Liver (tissue), 9 donors: ENCODE measurements around the gene NOTO. TPM values are rescaled to one million over a fixed set of nuclear protein-coding genes. Genes with fewer than 3 reads are reported as not detected.
"Not testable (repeated sequence)": the region's sequence is repeated elsewhere in the genome, so short reads cannot be mapped to it uniquely, and the experiment has no call there.

ENCODE experiments used
- DNase-seq: peaks from one replicate; pipeline ENCODE4 v3.0.0-alpha.2; 2017; ENCODE audit warnings: low spot score
- H3K27ac ChIP-seq, 2 donors: one replicate each; pipeline ENCODE4 v1.7.0; 2013; ENCODE audit warnings: inconsistent platforms in 2 of 2, low read length in 2 of 2, control low read depth in 1 of 2, low read depth in 1 of 2, mild to moderate bottlenecking in 1 of 2
- H3K27me3 ChIP-seq, 4 donors: one replicate each; pipeline versions ENCODE4 v1.6.1 to v1.7.0; 2013; ENCODE audit warnings: low read length in 3 of 4, inconsistent platforms in 1 of 4, mild to moderate bottlenecking in 1 of 4, moderate library complexity in 1 of 4; ENCODE audit not compliant: control insufficient read depth in 4 of 4, insufficient read depth in 4 of 4
- H3K36me3 ChIP-seq, 4 donors: one replicate each; pipeline versions ENCODE4 v1.6.1 to v1.7.0; 2013; ENCODE audit warnings: low read length in 3 of 4, mild to moderate bottlenecking in 3 of 4, low read depth in 1 of 4, moderate library complexity in 1 of 4; ENCODE audit not compliant: control insufficient read depth in 4 of 4, insufficient read depth in 3 of 4
- H3K4me1 ChIP-seq, 4 donors: one replicate each; pipeline versions ENCODE4 v1.6.1 to v1.7.0; 2013; ENCODE audit warnings: low read length in 3 of 4, mild to moderate bottlenecking in 3 of 4, moderate library complexity in 1 of 4; ENCODE audit not compliant: control insufficient read depth in 4 of 4, insufficient read depth in 4 of 4
- H3K4me3 ChIP-seq, 3 donors: one replicate each; pipeline versions ENCODE4 v1.6.1 to v1.7.0; 2013; ENCODE audit warnings: low read length in 3 of 3, control low read depth in 1 of 3, low read depth in 1 of 3, mild to moderate bottlenecking in 1 of 3
- H3K9ac ChIP-seq, 2 donors: one replicate each; pipeline ENCODE4 v1.7.0; 2013; ENCODE audit warnings: low read length in 2 of 2, mild to moderate bottlenecking in 2 of 2, moderate library complexity in 2 of 2, control low read depth in 1 of 2, low read depth in 1 of 2
- H3K9me3 ChIP-seq, 4 donors: one replicate each; pipeline versions ENCODE4 v1.6.1 to v1.7.0; 2013; ENCODE audit warnings: low read length in 3 of 4; ENCODE audit not compliant: control insufficient read depth in 4 of 4
- CTCF ChIP-seq: fragments of 150-350 bp; IDR thresholded peaks from 2 replicates; pipeline ENCODE4 v1.5.1; 2017; ENCODE audit warnings: improper control_type of control experiment, low read depth, low read length; ENCODE audit not compliant: missing input control
- EGR1 ChIP-seq, 2 donors: IDR thresholded peaks; 2 replicates each; pipeline ENCODE4 v1.6.1; 2016 to 2018; ENCODE audit warnings: antibody characterized with exemption in 2 of 2, low read depth in 2 of 2
- FOXA1 ChIP-seq: IDR thresholded peaks from 2 replicates; pipeline ENCODE4 v1.6.1; 2016; ENCODE audit warnings: antibody characterized with exemption
- FOXA2 ChIP-seq: IDR thresholded peaks from 2 replicates; pipeline ENCODE4 v1.6.1; 2016; ENCODE audit warnings: antibody characterized with exemption
- GABPA ChIP-seq, 2 donors: IDR thresholded peaks in 1 of 2; conservative IDR thresholded peaks in 1 of 2; 2 replicates each; pipeline ENCODE4 v1.6.1; 2016; ENCODE audit warnings: antibody characterized with exemption in 2 of 2, mild to moderate bottlenecking in 1 of 2, moderate library complexity in 1 of 2
- HNF4A ChIP-seq, 2 donors: conservative IDR thresholded peaks; 2 replicates each; pipeline ENCODE4 v1.6.1; 2016; ENCODE audit warnings: antibody characterized with exemption in 2 of 2, mild to moderate bottlenecking in 2 of 2
- HNF4G ChIP-seq: IDR thresholded peaks from 2 replicates; pipeline ENCODE4 v1.6.1; 2016; ENCODE audit warnings: antibody characterized with exemption
- JUND ChIP-seq, 2 donors: IDR thresholded peaks; 2 replicates each; pipeline ENCODE4 v1.6.1; 2016; ENCODE audit warnings: antibody characterized with exemption in 2 of 2
- MAX ChIP-seq: IDR thresholded peaks from 2 replicates; pipeline ENCODE4 v1.6.1; 2016; ENCODE audit warnings: antibody characterized with exemption
- NR2F2 ChIP-seq: IDR thresholded peaks from 2 replicates; pipeline ENCODE4 v1.6.1; 2016; ENCODE audit warnings: antibody characterized with exemption
- RAD21 ChIP-seq, 2 donors: IDR thresholded peaks; 2 replicates each; pipeline ENCODE4 v1.6.1; 2016; ENCODE audit warnings: antibody characterized with exemption in 2 of 2, mild to moderate bottlenecking in 2 of 2
- SP1 ChIP-seq: IDR thresholded peaks from 2 replicates; pipeline ENCODE4 v1.6.1; 2018; ENCODE audit warnings: antibody characterized with exemption, mild to moderate bottlenecking
- TAF1 ChIP-seq: conservative IDR thresholded peaks from 2 replicates; pipeline ENCODE4 v1.6.1; 2016; ENCODE audit warnings: antibody characterized with exemption, mild to moderate bottlenecking
- YY1 ChIP-seq: IDR thresholded peaks from 2 replicates; pipeline ENCODE4 v1.6.1; 2016; ENCODE audit warnings: antibody characterized with exemption, mild to moderate bottlenecking
- ZBTB33 ChIP-seq: IDR thresholded peaks from 2 replicates; pipeline ENCODE4 v1.6.1; 2016; ENCODE audit warnings: antibody characterized with exemption
- WGBS: extraction: QIAGEN DNeasy Blood & Tissue Kit; methylation state at CpG from one replicate; pipeline ENCODE4 v1.1.7; 2013; 5-methylcytosine and 5-hydroxymethylcytosine counted together
- polyA plus RNA-seq, 2 donors: library from polyadenylated mRNA; stranded (reverse) in 1 of 2; unstranded in 1 of 2; fragments of 200-250 nt in 1 of 2; fragments of >200 nt in 1 of 2; fragmentation: Nextera tagmentation in 1 of 2; extraction: Ambion mirVana in 1 of 2; gene quantifications; one replicate each; pipeline versions ENCODE4 v1.2.1 to v1.2.3, GENCODE V29; 2013 to 2015
- total RNA-seq, 2 donors: library from RNA; depleted of rRNA; stranded (reverse); fragments of >200 nt; gene quantifications; one replicate each; pipeline ENCODE4 v1.2.3, GENCODE V29; 2014
- TF ChIP-seq, protein P1 (sequence below): IDR thresholded peaks from 2 replicates; pipeline ENCODE4 v1.6.1; 2016; ENCODE audit warnings: antibody characterized with exemption
- TF ChIP-seq, protein P2 (sequence below): IDR thresholded peaks from 2 replicates; pipeline ENCODE4 v1.6.1; 2016; ENCODE audit warnings: antibody characterized with exemption, mild to moderate bottlenecking
- donor health status: healthy.
- donor health status: healthy.
- donor health status: healthy.
- donor health status: healthy.
- donor health status: healthy.

Gene NOTO
- total and polyA plus RNA-seq, 4 donors: not detected

- Histone ChIP-seq H3K36me3 (no peaks in the 10 kb centered on the region), H3K4me3 (no peak overlapping the region)
- DNase-seq: no peak
These were observed 4.8 kb upstream of the NOTO start for GRCh38 chr2:73197579-73197978.

DNA sequence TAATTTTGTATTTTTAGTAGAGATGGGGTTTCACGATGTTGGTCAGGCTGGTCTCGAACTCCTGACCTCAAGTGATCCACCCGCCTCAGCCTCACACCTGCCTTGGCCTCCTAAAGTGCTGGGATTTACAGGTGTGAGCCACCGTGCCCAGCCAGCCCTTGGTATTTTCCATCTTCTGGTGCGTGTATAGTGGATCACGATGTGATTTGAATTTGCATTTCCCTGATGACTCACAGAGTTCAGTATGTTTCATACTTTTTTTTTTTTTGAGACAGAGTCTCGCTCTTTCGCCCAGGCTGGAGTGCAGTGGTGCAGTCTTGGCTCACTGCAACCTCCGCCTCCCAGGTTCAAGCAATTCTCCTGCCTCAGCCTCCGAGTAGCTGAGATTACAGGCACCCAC, 2.1 kb upstream of the NOTO start:
- WGBS: 91% methylated on average over 10 of the region's 10 CpGs
- H3K9me3 ChIP-seq, H3K9ac ChIP-seq, H3K27ac ChIP-seq, DNase-seq, H3K27me3 ChIP-seq, H3K36me3 ChIP-seq, H3K4me3 ChIP-seq: not testable (repeated sequence)
- peaks cover 0 to 16% (median 7%) of the 10 kb centered on the region in 4 donors for H3K4me1 ChIP-seq

More at GRCh38 chr2:73197579-73197978, 4.8 kb upstream of the NOTO start:
- H3K27me3 ChIP-seq: peaks cover 0 to 7% (median 0%) of the 10 kb centered on the region in 4 donors
- no peak overlapping the region for H3K27ac ChIP-seq
- H3K4me1 ChIP-seq: peaks cover 0 to 8% (median 4%) of the 10 kb centered on the region in 4 donors
- no peaks in the 10 kb centered on the region for H3K9me3 ChIP-seq
- H3K9ac ChIP-seq: no peak overlapping the region
- TF ChIP-seq SP1 (no peak), YY1 (no peak), HNF4A (conservative IDR thresholded peaks at IDR 0.05) (no peak), GABPA (IDR thresholded peaks at IDR 0.05 in 1 of 2, conservative IDR thresholded peaks at IDR 0.05 in 1 of 2) (no peak), RAD21 (IDR thresholded peaks at IDR 0.05) (no peak), ZBTB33 (no peak), HNF4G (no peak), MAX (no peak), EGR1 (IDR thresholded peaks at IDR 0.05; ENCODE audit: low read depth in 2 of 2) (no peak), TAF1 (no peak), JUND (IDR thresholded peaks at IDR 0.05) (no peak), FOXA2 (no peak), FOXA1 (no peak), CTCF (no peak), NR2F2 (no peak)
- TF ChIP-seq, protein P1, sequence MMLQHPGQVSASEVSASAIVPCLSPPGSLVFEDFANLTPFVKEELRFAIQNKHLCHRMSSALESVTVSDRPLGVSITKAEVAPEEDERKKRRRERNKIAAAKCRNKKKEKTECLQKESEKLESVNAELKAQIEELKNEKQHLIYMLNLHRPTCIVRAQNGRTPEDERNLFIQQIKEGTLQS: no peak
- TF ChIP-seq, protein P2, sequence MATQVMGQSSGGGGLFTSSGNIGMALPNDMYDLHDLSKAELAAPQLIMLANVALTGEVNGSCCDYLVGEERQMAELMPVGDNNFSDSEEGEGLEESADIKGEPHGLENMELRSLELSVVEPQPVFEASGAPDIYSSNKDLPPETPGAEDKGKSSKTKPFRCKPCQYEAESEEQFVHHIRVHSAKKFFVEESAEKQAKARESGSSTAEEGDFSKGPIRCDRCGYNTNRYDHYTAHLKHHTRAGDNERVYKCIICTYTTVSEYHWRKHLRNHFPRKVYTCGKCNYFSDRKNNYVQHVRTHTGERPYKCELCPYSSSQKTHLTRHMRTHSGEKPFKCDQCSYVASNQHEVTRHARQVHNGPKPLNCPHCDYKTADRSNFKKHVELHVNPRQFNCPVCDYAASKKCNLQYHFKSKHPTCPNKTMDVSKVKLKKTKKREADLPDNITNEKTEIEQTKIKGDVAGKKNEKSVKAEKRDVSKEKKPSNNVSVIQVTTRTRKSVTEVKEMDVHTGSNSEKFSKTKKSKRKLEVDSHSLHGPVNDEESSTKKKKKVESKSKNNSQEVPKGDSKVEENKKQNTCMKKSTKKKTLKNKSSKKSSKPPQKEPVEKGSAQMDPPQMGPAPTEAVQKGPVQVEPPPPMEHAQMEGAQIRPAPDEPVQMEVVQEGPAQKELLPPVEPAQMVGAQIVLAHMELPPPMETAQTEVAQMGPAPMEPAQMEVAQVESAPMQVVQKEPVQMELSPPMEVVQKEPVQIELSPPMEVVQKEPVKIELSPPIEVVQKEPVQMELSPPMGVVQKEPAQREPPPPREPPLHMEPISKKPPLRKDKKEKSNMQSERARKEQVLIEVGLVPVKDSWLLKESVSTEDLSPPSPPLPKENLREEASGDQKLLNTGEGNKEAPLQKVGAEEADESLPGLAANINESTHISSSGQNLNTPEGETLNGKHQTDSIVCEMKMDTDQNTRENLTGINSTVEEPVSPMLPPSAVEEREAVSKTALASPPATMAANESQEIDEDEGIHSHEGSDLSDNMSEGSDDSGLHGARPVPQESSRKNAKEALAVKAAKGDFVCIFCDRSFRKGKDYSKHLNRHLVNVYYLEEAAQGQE: no peak
